Gastroesophageal sphincter (tissue), 4 donors: ENCODE measurements around the gene ANKRD13B. TPM values are rescaled to one million over a fixed set of nuclear protein-coding genes. Genes with fewer than 3 reads are reported as not detected.

Source experiments
- ATAC-seq: fragments of 150-250 bp; one replicate; pipeline ENCODE4 v1.9.1; 2016; ENCODE audit warnings: mild to moderate bottlenecking, moderate library complexity
- H3K27ac ChIP-seq, 4 donors: fragments of 200-600 bp; sonication (generic) in 3 of 4; 1 replicate in 3 of 4; 2 replicates in 1 of 4; pipeline ENCODE4 v1.5.1; 2016 to 2019
- H3K27me3 ChIP-seq: fragments of 200-600 bp; sonication (generic); one replicate; pipeline ENCODE4 v1.5.1; 2019
- H3K36me3 ChIP-seq, 2 donors: fragments of 200-600 bp; sonication (generic); one replicate each; pipeline ENCODE4 v1.5.1; 2019; ENCODE audit warnings: control low read depth in 1 of 2
- H3K4me1 ChIP-seq, 3 donors: fragments of 200-600 bp; sonication (generic); 1 replicate in 2 of 3; 2 replicates in 1 of 3; pipeline ENCODE4 v1.5.1; 2016 to 2019; ENCODE audit warnings: control low read depth in 2 of 3
- H3K4me3 ChIP-seq, 2 donors: fragments of 200-600 bp; sonication (generic); one replicate each; pipeline ENCODE4 v1.5.1; 2019; ENCODE audit warnings: mild to moderate bottlenecking in 1 of 2, moderate library complexity in 1 of 2
- H3K9me3 ChIP-seq, 3 donors: fragments of 200-600 bp; sonication (generic); one replicate each; pipeline ENCODE4 v1.5.1; 2017 to 2019; ENCODE audit warnings: control low read depth in 2 of 3
- CTCF ChIP-seq, 4 experiments: fragments of 200-600 bp in 2 of 4; fragments of 450-650 bp in 2 of 4; sonication (generic) in 1 of 4; IDR thresholded peaks; one replicate each; pipeline ENCODE4 v1.5.1; 2017 to 2019; ENCODE audit warnings: antibody characterized with exemption in 4 of 4, mild to moderate bottlenecking in 2 of 4, moderate library complexity in 2 of 4
- EP300 ChIP-seq: sonication (generic); formaldehyde crosslinking; IDR thresholded peaks from one replicate; pipeline ENCODE4 v1.6.1; 2017; ENCODE audit warnings: antibody characterized with exemption, mild to moderate bottlenecking
- POLR2A ChIP-seq, 2 donors: fragments of 450-650 bp; IDR thresholded peaks; one replicate each; pipeline ENCODE4 v1.6.1; 2017; ENCODE audit warnings: antibody characterized with exemption in 2 of 2, mild to moderate bottlenecking in 2 of 2, moderate library complexity in 1 of 2
- POLR2AphosphoS5 ChIP-seq: sonication (generic); formaldehyde crosslinking; IDR thresholded peaks from one replicate; pipeline ENCODE4 v1.6.1; 2017; ENCODE audit warnings: antibody characterized with exemption
- WGBS, 2 donors: methylation state at CpG; one replicate each; pipeline ENCODE4 v1.1.5; 2018; ENCODE audit warnings: low coverage in 1 of 2; 5-methylcytosine and 5-hydroxymethylcytosine counted together
- total RNA-seq, 4 donors: library from RNA; depleted of rRNA; stranded (reverse); fragments of >200 nt; gene quantifications; one replicate each; pipeline ENCODE4 v1.1.0, GENCODE V29; 2016

Gene ANKRD13B
- total RNA-seq, 4 donors from 2014 or later: 4.4 to 22.8 (median 10.0) TPM

GRCh38 chr17:29607557-29608195 lies 14.7 kb downstream of the ANKRD13B start:
- 69 to 87% methylated on average over 3 to 6 of the region's 29 CpGs for WGBS, 2 donors
- Histone ChIP-seq H3K4me1 (peaks cover 0 to 7% (median under 1%) of the 10 kb centered on the region in 3 donors), H3K27me3 (no peaks in the 10 kb centered on the region), H3K9me3 (no peaks in the 10 kb centered on the region), H3K4me3 (no peak overlapping the region), H3K27ac (no peak overlapping the region), H3K36me3 (peaks cover 0 to 9% of the 10 kb centered on the region in 2 donors)
- ATAC-seq: no peak
- no peak for TF ChIP-seq POLR2AphosphoS5
- no peak for TF ChIP-seq CTCF (IDR thresholded peaks at IDR 0.05)
- no peak for TF ChIP-seq POLR2A (IDR thresholded peaks at IDR 0.05)
- TF ChIP-seq EP300: no peak

- 94 to 100% methylated on average over 1 to 7 of the region's 15 CpGs for WGBS, 2 donors
- H3K27me3 ChIP-seq: no peaks in the 10 kb centered on the region
- peaks cover 4 to 14% (median 11%) of the 10 kb centered on the region in 3 donors for H3K4me1 ChIP-seq
- H3K4me3 ChIP-seq: no peak overlapping the region
- ATAC-seq: no peak
- H3K36me3 ChIP-seq: peaks cover 0 to 9% of the 10 kb centered on the region in 2 donors
- TF ChIP-seq EP300 (no peak), POLR2A (IDR thresholded peaks at IDR 0.05) (no peak), POLR2AphosphoS5 (no peak), CTCF (IDR thresholded peaks at IDR 0.05) (no peak)
- H3K9me3 ChIP-seq: no peaks in the 10 kb centered on the region
- H3K27ac ChIP-seq: no peak overlapping the region
Observed at GRCh38 chr17:29608986-29609385, 16.1 kb downstream of the ANKRD13B start.

- Histone ChIP-seq H3K4me3 (no peak overlapping the region), H3K27ac (no peak overlapping the region), H3K36me3 (peaks cover 0 to 9% of the 10 kb centered on the region in 2 donors), H3K27me3 (no peaks in the 10 kb centered on the region), H3K4me1 (peaks cover 4 to 28% (median 25%) of the 10 kb centered on the region in 3 donors), H3K9me3 (no peaks in the 10 kb centered on the region)
- TF ChIP-seq POLR2A (IDR thresholded peaks at IDR 0.05) (no peak), EP300 (no peak), POLR2AphosphoS5 (no peak), CTCF (IDR thresholded peaks at IDR 0.05) (no peak)
- WGBS, 2 donors: 81% methylated on average over 3 of the region's 3 CpGs; no CpG with 5 or more reads in 1 of the 2 donors
- no peak for ATAC-seq
Observed at GRCh38 chr17:29610395-29610794, 17.5 kb downstream of the ANKRD13B start.

- peaks cover 0 to 9% of the 10 kb centered on the region in 2 donors for H3K36me3 ChIP-seq
- no peaks in the 10 kb centered on the region for H3K27me3 ChIP-seq
- H3K9me3 ChIP-seq: no peaks in the 10 kb centered on the region
- H3K27ac ChIP-seq: no peak overlapping the region
- no peak overlapping the region for H3K4me3 ChIP-seq
- TF ChIP-seq CTCF (IDR thresholded peaks at IDR 0.05) (no peak), POLR2AphosphoS5 (no peak), POLR2A (IDR thresholded peaks at IDR 0.05) (no peak), EP300 (no peak)
- peaks cover 4 to 39% (median 36%) of the 10 kb centered on the region in 3 donors for H3K4me1 ChIP-seq
- no peak for ATAC-seq
- WGBS, 2 donors: 88 to 100% methylated on average over 1 to 2 of the region's 11 CpGs
Observed at GRCh38 chr17:29611351-29612093, 18.6 kb downstream of the ANKRD13B start.

- 78% methylated on average over 5 of the region's 12 CpGs; no CpG with 5 or more reads in 1 of the 2 donors for WGBS, 2 donors
- H3K4me1 ChIP-seq: peaks cover 4 to 45% (median 41%) of the 10 kb centered on the region in 3 donors
- TF ChIP-seq POLR2AphosphoS5 (no peak), POLR2A (IDR thresholded peaks at IDR 0.05) (no peak), CTCF (IDR thresholded peaks at IDR 0.05) (no peak), EP300 (no peak)
- no peak for ATAC-seq
- H3K9me3 ChIP-seq: no peaks in the 10 kb centered on the region
- peaks cover 0 to 9% of the 10 kb centered on the region in 2 donors for H3K36me3 ChIP-seq
- H3K27me3 ChIP-seq: no peaks in the 10 kb centered on the region
- no peak overlapping the region for H3K4me3 ChIP-seq
- no peak overlapping the region for H3K27ac ChIP-seq
Observed at GRCh38 chr17:29612094-29612403, 19.1 kb downstream of the ANKRD13B start.
